GM12878 (cell line): ENCODE measurements around the gene IGIP.

Experiments used
- ATF2 ChIP-seq: IDR thresholded peaks from 2 replicates; pipeline ENCODE4 v1.6.1; 2012; ENCODE audit warnings: low read length, inconsistent platforms
- CEBPB ChIP-seq, 2 experiments: fragments of 150-350 bp in 1 of 2; IDR thresholded peaks; 2 replicates each; pipeline ENCODE4 v1.6.1; 2012 to 2014; ENCODE audit warnings: low read depth in 2 of 2, low read length in 2 of 2, borderline replicate concordance in 1 of 2, inconsistent platforms in 1 of 2
- CTCF ChIP-seq, 3 experiments: IDR thresholded peaks in 2 of 3; conservative IDR thresholded peaks in 1 of 3; 2 replicates each; pipeline ENCODE4 v1.5.1; 2011; ENCODE audit warnings: low read depth in 3 of 3, low read length in 3 of 3, mild to moderate bottlenecking in 3 of 3, control low read depth in 2 of 3, moderate library complexity in 2 of 3, inconsistent platforms in 1 of 3, mixed read lengths in 1 of 3; ENCODE audit not compliant: control insufficient read depth in 2 of 3, insufficient read depth in 1 of 3; ENCODE audit errors: extremely low read depth in 1 of 3
- MTA3 ChIP-seq: IDR thresholded peaks from 2 replicates; pipeline ENCODE4 v1.6.1; 2012; ENCODE audit warnings: low read length, inconsistent platforms, borderline replicate concordance
- SUZ12 ChIP-seq: fragments of 200-600 bp; sonication (generic); IDR thresholded peaks from one replicate; pipeline ENCODE4 v1.6.1; 2018; ENCODE audit warnings: antibody characterized with exemption, mild to moderate bottlenecking; ENCODE audit not compliant: unreplicated experiment
- ZZZ3 ChIP-seq: IDR thresholded peaks from 2 replicates; pipeline ENCODE4 v1.6.1; 2011; ENCODE audit warnings: low read depth; ENCODE audit not compliant: control insufficient read depth, insufficient read length

GRCh38 chr5:140174014-140174413, 48.3 kb downstream of the IGIP start:
- TF ChIP-seq SUZ12 (no peak), CEBPB (IDR thresholded peaks at IDR 0.05; ENCODE audit: borderline replicate concordance in 1 of 2, low read depth in 2 of 2, low read length in 2 of 2) (no peak), ATF2 (no peak), ZZZ3 (no peak), MTA3 (no peak), CTCF (IDR thresholded peaks at IDR 0.05 in 2 of 3, conservative IDR thresholded peaks at IDR 0.05 in 1 of 3; ENCODE audit: control insufficient read depth in 2 of 3, extremely low read depth in 1 of 3, insufficient read depth in 1 of 3, low read depth in 3 of 3, low read length in 3 of 3) (no peak)
